HG03066 (cell line): ENCODE measurements around the gene ASTN2.

Experiments
- ATAC-seq: cut with Tn5 transposase; IDR thresholded peaks from one replicate; pipeline ENCODE4 v1.9.1; 2021; ENCODE audit warnings: low read depth; ENCODE audit not compliant: unreplicated experiment

Gene ASTN2

GRCh38 chr9:117414906-117415331 is at the start of gene ASTN2:
Gene ASTN2, minus strand, starts transcription at chr9:117415057. Its CDS starts 119 bp downstream, at chr9:117414938.
- no peak for ATAC-seq

- ATAC-seq, result no peak
These were observed 48.0 kb upstream of the ASTN2 start for GRCh38 chr9:117462861-117463260.

- no peak for ATAC-seq
These were observed 46.5 kb upstream of the ASTN2 start for GRCh38 chr9:117461386-117461785.

GRCh38 chr9:117460743-117461142 is 45.9 kb upstream of the ASTN2 start:
- no peak for ATAC-seq

GRCh38 chr9:117459913-117460312 is 45.1 kb upstream of the ASTN2 start:
- ATAC-seq, result no peak

DNA sequence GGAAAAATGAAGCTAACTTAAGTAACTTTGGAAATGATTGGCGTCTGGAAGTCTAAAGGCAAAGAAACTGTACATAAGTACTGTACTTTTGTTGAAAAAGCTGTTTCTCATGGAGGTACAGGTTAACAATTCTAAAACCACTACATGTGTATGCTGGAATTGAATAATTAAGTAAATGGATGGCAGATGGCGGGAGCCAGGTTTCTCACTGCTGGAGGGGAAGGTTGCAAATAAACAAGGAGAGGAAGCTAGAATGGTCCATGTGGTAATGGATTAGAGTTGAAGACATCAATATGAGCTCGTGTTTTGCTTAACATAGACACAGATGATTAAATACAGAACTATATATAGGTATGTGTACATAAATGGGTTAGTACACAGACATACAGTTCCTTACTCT is 43.2 kb upstream of the ASTN2 start:
- no peak for ATAC-seq

- ATAC-seq, result no peak
These were observed 39.9 kb upstream of the ASTN2 start for GRCh38 chr9:117454711-117455110.

DNA sequence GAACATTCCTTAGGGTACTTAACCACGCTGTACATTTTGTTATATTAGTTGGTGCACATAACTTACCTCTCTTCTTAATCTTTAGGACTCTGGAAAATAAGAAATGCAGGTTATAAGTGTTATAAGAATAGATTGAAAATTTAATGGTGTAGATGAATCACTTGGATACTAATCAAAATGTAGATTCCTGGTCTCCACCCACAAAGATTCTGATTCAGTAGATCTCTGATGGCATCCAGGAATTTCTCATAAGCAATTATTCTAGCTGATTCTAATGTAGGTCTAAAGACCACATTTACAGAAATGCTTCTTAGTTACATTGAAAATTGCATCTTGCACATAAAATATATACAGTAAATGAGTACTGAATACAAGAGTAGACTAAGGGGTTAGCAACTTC is 38.9 kb upstream of the ASTN2 start:
- ATAC-seq, result no peak

DNA sequence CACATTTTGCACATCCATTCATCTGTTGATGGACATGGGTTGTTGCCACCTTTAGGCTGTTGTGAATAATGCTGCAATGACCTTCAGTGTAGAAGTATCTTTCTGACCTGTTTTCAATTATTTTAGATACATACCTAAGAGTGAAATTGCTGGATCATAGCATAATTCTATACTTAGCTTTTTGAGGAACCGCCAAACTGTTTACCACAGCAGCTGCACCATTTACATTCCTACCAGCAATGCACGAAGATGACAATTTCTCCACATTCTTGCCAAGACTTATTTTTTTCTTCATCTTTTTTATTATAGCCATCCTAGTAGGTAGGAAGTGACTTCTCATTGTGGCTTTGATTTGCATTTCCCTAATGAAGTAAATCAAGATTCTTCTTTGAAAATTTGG is 36.5 kb upstream of the ASTN2 start:
- no peak for ATAC-seq

- ATAC-seq, result no peak
These were observed 33.2 kb upstream of the ASTN2 start for GRCh38 chr9:117448066-117448465.

- ATAC-seq, result no peak
These were observed 30.8 kb upstream of the ASTN2 start for GRCh38 chr9:117445631-117446030.

- no peak for ATAC-seq
These were observed 29.6 kb upstream of the ASTN2 start for GRCh38 chr9:117444501-117444900.

DNA sequence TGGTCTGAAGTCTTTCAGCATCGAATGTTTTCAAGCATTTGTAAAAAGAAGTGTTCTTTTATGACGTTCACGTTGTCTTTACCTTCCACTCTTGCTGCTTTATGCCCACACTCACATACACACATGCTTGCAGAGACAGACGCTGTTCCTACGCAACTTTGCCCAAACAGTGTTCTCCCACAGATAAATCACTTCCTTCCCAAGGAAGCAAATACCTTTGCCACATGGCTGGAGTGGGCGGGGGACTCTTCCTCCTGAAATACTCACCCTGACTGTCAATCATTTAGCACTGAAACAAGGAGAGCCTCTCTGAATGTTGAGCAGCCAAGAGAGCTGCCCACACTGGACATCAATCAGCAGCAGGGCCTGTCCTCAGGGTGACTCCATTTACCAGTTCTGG is 22.4 kb upstream of the ASTN2 start:
- ATAC-seq, result no peak

GRCh38 chr9:117435630-117436261 is 20.9 kb upstream of the ASTN2 start:
- ATAC-seq, result no peak

DNA sequence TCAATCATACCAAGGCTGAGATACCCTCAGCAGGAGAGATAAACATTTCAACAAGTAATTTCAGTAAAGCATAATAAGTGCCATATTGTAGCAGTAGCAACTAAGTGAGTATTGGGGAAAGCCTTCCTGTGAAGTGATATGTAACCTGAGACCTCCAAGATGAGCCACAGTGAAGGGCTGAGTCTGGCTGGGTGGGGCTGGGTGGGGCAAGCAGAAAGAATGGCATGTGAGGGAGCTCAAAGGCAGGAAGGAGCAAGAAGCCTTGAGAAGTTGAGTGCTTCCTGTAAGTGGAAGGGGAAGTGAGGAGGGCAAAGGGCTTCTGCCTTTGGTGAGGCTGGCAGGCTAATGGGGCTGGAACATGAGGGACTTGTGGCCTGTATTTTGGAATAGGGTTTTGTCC is 19.7 kb upstream of the ASTN2 start:
- ATAC-seq, result no peak

DNA sequence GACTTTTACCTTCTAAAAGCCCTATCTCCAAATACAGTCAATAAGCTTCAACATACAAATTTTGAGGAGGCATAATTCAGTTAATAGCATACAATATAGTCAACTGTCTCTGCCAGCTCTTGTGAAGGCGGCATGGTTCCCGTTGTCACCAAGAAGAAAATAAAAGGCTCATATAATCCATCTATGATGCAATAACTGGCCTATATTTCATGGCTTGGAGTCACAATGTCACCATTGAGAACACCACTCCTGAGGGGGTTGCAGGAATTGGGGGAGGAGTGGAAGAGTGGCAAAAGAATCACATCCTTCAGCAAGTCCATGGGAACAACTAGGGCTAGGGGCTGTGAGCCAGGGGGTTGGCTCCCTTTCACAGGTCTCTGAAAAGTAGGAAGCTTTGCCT is 16.0 kb upstream of the ASTN2 start:
- ATAC-seq, result no peak

- ATAC-seq, result no peak
These were observed 12.6 kb upstream of the ASTN2 start for GRCh38 chr9:117427357-117427913.

- ATAC-seq, result no peak
These were observed 10.7 kb upstream of the ASTN2 start for GRCh38 chr9:117425566-117425965.

DNA sequence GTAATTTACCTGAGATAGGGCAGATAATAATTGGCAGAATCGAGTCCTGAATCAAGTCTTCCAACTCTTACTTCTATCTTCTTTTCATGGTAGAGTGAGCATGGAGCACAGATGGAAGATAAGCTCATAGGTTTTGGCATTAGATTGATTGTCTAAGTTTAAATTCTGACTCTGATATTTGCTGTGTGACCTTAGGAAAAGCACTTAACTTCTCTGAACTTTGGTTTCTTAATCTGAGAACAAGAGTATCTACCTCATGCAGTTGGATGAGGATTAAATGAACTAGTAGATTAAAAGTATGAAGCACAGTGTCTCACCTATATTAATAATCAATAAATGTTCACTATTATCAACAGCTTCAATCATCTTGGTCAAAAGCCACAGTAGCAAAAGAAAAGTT is 9.4 kb upstream of the ASTN2 start:
- ATAC-seq, result no peak

DNA sequence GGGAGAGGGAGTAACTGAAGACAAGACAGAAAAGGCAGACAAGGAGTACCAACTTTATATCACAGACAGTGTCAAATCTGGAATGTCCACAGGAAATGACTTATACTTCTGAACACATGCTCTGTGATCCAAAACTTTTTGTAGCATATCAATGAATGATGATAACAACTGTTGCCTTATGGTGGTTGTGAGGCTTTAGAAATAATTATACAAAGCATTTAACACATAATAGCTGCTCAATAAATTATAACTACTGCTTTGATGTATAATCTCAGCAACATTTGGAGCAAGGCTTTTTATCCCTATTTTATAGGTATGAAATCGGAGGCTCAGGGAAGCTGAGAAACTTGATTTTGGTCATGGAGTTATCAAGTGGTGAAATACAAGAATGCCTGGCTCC is 3.3 kb upstream of the ASTN2 start:
- no peak for ATAC-seq

DNA sequence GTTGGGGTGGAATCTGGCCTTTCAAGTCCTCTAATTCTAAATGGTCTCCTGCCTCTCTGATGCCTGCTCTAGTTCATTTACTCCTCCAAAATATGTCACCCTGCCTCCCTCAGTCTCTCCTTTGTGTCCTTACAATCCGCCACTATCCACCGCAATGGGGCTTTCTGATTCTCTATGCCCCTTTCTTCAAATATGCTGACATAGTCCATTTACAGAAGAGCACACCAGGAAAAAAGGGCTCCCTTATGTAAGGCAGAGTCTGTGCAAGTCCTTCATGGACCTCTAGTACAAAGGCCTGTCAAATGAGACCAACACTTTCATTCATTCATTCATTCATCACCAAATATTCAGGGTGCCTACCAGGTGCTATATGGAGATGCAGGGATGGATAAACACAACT is 2.0 kb upstream of the ASTN2 start:
- ATAC-seq, result no peak

DNA sequence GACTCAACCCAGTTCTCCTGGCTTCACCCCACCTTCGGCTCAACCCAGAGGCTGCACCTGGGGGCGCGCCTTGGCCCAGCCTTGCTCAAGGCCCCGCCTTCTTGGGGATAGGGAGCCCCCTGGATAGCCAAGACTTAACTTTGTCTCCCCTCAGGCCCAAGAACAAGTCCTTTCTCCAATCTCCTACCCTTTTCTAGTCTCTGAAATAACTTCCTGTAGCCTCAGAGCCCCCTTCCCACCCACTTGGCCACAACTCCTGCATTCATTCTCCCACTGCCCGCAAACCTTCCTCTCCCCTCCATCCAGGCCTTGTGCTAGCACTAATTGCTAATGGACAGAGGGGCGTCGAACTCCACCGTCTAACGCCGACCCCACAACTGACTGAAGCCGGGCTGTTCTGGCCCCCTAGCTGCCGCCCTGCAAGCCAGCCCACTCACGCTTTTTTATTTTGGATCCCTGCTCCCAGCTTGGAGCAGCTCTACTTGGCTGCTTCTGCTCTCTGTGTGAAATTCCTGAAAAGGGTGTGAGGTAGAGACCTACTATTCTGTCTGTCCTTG is 579 bp upstream of the ASTN2 start:
- no peak for ATAC-seq
